Globus pallidus (tissue), 1 donor: ENCODE data around the gene MIA.
"Not testable (repeated sequence)": the region's sequence is repeated elsewhere in the genome, so short reads cannot be mapped to it uniquely, and the experiment has no call there.

Experiments
- DNase-seq: peaks from one replicate; pipeline ENCODE4 v3.0.0-alpha.2; 2015; ENCODE audit warnings: low spot score

The MIA gene

DNA sequence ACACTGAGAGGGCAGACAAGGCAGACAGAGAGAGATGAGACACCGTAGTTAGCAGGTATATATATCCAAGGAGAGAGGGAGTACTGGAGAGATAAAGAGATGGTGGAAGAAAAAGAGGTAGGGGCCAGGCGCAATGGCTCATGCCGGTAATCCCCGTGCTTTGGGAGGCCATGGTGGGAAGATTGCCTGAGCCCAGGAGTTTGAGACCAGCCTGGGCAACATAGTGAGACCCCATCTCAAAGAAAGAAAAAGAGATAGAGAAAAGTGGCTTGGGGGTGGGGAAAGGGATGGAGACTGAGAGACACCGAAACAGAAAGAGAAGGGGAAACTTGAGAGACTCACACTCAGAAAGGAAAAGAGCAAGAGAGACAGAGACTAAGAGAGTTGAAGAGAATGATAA is 5.3 kb downstream of the MIA start:
- no peak for DNase-seq

DNA sequence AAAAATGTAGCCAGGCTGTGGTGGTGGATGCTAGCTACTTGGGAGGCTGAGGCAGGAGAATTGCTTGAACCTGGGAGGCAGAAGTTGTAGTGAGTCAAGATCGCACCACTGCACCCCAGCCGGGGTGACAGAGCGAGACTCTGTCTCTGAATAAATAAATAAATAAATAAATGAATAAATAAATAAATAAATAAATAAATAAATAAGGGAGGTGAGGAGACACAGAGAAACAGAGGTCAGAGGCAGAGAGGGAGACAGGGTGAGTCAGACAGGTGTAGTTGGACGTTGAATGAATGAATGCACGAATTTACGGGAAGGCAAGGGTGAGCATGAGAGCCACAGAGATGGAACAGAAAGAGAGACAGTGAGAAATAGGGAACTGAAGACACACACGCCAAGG is 5.8 kb downstream of the MIA start:
- no peak for DNase-seq

DNA sequence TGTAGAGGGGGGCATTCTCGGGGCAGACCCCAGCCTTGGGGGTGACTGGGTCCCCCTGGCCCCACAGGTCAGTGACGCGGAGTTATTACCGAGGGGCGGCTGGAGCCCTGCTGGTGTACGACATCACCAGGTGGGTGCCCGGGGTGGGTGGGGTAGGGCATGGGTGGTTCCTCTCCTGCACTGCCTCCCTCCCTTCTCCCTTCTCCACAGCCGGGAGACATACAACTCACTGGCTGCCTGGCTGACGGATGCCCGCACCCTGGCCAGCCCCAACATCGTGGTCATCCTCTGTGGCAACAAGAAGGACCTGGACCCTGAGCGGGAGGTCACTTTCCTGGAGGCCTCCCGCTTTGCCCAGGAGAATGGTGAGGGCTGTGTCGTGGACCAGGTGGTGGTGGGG is 8.4 kb downstream of the MIA start:
- DNase-seq, result no peak

DNA sequence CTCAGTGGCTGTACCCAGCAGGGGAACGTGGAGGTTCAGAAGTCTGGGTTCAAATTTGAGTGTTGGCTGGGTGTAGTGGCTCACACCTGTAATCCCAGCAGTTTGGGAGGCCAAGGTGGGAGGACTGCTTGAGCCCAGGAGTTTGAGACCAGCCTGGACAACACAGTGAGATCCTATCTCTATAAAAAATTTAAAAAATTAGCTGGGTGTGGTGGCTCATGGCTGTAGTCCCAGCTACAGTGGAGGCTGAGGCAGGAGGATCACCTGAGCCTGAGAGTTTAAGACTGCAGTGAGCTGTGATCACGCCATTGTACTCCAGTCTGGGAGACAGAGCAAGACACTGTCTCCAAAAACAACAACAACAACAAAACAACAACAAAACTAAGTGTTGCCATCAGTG is 8.8 kb downstream of the MIA start:
- DNase-seq, result not testable (repeated sequence)

DNA sequence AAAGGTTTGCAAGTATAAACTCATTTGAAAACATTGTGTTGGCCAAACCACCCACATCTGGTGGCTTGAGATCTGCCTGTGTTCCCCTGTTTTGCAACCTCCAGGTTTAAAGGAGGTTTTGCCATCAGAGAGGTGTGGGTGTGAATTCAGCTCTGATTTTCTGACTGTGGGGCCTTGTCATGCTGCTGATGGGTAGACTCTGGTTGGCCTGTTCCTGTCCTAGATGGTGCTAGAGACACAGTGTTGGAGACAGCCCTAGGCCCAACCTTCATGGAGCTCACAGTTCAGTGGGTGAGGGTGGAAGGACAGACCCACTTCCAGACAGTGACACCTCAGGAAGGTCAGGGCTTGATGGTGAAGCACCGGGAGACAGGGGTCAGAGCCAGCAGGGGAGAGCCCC is 10.2 kb downstream of the MIA start:
- no peak for DNase-seq

DNA sequence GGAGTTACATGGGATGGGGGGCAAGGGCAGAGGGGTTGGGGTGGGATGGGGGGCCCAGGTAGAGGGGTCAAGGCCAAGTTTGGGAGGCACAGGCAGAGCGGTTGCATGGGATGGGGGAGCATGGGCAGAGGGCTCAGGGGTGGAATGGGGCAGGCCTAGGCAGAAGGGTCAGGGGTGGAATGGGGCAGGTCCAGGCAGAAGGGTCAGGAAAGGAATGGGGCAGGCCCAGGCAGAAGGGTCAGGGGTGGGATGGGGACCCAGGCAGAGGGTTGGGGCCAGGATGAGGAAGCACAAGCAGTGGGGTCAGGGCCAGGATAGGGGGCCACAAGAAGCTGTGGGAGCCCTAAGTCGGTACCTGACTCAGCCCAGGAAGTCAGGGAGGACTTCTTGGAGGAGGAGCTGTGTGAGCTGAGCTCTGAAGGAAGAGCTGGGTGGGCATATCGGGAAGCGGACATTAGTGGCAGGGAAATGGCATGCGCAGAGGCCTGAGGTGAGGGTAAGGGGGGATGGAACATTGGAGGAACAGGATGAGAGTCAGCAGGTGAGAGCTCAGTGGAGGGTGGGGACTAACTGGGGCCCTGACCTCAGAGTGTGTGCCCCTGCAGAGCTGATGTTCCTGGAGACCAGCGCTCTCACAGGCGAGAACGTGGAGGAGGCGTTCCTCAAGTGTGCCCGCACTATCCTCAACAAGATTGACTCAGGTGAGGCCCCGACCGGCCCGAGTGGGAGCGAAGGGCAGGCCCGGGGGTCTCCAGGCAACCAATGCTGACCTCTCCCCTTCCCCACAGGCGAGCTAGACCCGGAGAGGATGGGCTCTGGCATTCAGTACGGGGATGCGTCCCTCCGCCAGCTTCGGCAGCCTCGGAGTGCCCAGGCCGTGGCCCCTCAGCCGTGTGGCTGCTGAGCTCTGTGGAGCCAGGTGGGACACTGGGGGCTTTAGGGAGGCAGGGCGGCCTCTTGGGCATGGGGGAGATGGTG is 11.0 kb downstream of the MIA start:
- no peak for DNase-seq

DNA sequence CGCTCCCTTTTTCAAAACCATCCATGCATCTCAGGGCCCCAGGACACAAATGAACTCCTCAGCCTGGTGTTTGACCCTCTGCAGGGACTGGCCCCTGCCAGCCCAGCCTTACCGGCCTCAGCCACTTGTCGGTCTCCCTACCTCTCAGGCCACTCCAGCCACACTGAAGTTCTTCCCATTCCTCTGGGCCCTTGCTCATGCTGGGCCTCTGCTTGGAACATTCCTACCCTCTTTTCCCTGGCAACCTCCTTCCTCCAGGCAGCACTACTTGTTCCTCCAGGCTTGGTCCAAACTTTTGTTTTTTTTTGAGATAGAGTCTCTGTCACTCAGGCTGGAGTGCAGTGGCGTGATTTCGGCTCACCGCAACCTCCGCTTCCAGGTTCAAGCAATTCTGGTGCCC is 16.0 kb downstream of the MIA start:
- DNase-seq, result no peak

DNA sequence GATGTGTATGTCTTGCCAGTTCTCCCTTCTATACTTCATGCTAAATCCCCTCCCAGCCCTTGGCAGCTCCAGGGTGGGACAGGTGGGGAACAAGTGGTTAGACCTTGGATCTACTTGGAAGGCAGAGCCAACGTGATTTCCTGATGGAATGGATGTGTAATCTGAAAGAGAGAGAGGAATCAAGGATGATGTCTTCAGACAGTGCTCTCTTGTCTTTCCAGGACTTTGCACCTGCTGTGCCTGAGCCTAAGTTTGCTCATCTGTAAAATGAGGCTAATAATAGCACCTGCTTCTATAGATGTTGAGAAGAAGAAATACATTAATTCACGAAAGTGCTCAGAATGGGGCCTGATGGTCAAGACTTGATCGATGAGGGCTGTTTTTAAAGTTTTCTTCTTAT is 16.7 kb downstream of the MIA start:
- no peak for DNase-seq

DNA sequence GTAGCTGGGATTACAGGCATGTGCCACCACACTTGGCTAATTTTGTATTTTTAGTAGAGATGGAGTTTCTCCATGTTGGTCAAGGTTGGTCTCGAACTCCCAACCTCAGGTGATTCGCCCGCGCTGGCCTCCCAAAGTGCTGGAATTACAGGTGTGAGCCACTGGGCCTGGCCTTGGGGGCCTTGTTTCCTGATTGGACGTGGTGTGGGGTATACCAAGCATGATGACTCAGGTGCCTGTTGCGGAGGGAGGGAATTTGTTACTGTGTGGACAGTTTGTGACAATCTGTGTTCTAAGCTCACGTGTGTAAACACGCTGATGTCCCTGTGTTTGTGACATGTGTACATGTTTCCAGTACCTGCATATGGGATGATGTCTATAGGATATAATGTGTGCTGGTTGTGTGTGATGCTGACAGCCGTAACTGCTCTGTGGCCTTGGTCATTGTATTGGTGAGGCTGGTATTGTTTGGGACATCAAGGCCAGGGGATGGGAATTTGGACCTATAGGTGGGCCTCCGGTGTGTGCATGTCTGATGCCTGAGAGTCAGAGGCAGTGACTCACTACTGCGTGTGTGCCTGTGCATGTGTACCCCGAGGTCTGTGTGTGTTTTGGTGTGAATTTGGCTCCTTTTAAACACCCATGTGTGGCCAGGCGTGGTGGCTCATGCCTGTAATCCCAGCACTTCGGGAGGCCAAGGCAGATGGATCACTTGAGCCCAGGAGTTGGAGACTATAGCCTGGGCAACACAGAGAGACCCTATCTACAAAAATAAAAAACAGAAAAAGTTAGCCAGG is 22.0 kb downstream of the MIA start:
- no peak for DNase-seq

DNA sequence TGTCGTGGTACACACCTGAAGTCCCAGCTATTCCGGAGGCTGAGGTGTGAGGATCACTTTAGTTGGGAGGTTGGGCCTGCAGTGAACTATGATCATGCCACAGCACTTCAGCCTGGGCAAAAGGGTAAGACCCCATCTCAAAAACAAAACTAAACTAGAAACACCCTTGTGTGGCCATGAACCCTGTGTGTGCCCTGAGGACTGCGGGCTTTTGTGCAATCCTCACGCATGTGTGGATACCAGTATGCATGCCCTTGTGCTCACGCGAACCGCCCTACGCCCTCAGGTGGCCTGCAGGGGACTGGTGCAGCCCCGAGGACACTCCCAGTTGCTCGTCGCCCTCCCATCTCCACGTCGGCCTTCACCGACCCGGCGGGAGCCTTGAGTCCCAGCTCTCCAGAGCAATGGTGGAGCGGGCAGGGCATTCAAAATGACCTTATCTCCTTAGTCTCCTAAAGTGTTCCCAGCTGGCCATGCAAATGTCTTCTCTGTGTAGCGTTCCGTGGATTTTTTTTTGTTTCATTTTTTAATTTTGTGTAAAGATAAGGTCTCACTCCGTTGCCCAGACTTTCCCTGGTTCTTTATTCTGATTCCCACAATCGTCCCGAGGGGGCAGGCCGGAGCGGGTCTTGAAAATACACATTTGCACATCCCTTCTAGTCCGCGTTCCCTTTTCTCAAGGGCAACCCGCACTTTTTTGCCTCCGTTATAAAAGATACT is 22.8 kb downstream of the MIA start:
- no peak for DNase-seq

DNA sequence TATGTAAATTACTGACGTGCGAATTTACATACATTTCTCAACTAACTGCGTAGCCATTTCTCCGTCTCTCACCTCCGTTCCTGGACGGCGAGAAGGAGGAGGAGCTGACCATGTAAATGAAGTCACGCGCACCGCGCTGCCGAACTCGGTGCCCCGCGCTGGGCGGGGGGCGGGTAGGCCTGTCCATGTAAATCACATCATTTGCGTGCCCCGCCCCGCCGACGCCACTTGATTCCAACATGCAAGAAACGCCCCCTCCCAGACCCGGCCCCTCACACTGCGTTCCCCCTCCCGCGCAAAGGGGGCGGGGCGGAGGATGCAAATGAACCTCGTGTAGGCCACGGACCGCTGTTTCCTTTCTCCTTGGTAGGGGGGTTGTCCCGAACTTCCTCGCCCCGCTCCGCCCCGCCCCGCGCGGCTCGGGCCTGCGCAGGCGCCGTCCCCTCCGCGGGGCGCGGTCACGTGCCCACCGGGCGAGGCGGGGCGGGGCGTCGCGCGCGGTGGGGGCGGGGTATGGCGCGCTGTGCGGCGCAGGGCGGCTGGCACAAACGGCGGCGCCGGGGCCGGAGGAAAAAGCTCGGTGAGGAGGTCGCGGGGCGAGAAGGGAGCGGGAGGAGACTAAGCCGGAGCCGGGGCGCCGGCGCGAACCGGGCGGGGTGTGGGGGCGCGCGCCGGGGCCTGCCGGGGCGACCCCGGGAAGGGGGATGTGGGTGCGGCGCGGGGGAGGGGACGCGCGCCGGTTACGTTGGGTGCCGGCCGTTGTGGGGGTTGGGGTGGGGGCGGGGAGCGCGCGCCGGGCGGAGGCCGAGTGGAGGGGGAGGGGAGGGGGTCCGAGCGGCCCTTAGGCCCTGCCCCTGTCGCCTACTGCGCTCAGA is 23.6 kb downstream of the MIA start, which contains the start of gene EGLN2:
Gene EGLN2, plus strand, starts transcription at position 509 of the 875 bp plus-strand sequence. CDS start 1,382 bp downstream, outside the sequence.
- peak; percentile 100 for DNase-seq

DNA sequence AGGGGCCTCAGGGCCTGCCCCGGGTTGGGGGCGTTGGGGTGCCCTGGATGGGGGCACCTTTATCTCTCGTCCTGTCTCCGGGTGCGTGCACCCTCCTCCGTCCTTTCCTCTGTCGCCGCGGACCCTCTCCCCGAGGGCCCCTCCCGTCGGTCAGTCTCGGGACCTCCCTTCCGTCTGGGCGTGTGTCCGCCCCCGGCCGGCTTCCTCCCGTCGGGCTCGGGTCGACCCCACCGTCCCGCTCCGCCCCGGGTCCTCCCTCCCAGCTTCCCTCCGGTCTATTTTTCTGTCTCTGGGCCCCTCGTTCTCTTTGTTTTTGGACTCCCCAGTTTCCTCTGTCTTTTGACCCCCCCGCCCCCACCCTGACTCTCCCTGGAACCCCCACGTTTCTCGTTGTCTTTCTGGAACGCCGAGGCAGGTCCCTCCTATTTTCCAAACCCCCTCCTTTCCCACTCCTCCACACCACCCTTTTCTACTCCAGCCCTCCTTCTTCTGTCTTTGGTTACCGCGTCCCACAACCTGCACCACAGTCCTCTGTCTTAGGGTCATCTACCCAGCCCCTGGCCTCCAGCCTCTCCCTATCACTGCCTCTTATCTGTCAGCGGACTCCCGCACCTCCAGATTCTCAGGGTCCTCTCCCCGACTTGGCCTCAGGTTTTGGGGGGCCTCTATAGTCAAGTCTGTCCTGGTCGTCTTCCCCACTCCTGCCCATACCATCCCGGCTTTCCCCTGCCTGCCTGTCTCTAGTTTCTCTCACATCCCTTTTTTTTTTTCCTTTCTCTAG is 24.4 kb downstream of the MIA start:
- DNase-seq, result no peak

DNA sequence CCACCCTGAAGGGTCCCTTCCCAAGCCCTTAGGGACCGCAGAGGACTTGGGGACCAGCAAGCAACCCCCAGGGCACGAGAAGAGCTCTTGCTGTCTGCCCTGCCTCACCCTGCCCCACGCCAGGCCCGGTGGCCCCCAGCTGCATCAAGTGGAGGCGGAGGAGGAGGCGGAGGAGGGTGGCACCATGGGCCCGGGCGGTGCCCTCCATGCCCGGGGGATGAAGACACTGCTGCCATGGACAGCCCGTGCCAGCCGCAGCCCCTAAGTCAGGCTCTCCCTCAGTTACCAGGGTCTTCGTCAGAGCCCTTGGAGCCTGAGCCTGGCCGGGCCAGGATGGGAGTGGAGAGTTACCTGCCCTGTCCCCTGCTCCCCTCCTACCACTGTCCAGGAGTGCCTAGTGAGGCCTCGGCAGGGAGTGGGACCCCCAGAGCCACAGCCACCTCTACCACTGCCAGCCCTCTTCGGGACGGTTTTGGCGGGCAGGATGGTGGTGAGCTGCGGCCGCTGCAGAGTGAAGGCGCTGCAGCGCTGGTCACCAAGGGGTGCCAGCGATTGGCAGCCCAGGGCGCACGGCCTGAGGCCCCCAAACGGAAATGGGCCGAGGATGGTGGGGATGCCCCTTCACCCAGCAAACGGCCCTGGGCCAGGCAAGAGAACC is 25.1 kb downstream of the MIA start:
- DNase-seq, result no peak

DNA sequence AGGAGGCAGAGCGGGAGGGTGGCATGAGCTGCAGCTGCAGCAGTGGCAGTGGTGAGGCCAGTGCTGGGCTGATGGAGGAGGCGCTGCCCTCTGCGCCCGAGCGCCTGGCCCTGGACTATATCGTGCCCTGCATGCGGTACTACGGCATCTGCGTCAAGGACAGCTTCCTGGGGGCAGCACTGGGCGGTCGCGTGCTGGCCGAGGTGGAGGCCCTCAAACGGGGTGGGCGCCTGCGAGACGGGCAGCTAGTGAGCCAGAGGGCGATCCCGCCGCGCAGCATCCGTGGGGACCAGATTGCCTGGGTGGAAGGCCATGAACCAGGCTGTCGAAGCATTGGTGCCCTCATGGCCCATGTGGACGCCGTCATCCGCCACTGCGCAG is 25.7 kb downstream of the MIA start:
- no peak for DNase-seq

DNA sequence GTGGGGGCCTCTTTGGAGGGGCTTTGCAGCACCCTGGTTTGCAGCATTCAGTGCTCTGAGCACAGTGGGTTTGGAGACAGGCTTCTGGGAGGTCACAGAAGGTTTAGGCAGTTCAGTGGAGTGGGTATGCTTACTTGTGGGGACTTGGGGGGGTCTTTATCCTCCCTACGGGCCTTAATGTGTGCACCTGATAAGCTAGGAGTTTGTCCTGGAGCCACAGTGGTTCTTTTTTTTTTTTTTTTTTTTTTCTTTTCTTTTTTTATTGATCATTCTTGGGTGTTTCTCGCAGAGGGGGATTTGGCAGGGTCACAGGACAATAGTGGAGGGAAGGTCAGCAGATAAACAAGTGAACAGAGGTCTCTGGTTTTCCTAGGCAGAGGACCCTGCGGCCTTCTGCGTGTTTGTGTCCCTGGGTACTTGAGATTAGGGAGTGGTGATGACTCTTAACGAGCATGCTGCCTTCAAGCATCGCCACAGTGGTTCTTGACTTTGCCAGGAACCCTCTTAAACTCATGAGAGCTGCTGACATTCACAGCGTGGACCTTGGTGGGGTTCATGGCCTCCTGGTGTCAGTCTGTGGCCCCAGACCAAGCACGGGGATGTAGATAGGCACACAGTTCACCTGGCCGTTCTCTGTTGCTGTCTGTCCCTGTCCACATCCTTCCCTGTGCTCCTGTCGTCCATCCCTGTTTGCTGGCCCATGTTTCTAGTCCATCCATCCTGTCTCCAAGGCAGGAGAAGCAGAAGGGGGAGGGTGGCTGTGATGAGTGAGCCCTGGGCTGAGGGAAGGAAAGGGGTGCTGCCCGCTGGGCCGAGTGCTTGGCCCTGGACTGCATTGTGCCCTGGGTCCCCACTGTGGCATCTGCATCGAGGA is 26.3 kb downstream of the MIA start:
- DNase-seq, result no peak

DNA sequence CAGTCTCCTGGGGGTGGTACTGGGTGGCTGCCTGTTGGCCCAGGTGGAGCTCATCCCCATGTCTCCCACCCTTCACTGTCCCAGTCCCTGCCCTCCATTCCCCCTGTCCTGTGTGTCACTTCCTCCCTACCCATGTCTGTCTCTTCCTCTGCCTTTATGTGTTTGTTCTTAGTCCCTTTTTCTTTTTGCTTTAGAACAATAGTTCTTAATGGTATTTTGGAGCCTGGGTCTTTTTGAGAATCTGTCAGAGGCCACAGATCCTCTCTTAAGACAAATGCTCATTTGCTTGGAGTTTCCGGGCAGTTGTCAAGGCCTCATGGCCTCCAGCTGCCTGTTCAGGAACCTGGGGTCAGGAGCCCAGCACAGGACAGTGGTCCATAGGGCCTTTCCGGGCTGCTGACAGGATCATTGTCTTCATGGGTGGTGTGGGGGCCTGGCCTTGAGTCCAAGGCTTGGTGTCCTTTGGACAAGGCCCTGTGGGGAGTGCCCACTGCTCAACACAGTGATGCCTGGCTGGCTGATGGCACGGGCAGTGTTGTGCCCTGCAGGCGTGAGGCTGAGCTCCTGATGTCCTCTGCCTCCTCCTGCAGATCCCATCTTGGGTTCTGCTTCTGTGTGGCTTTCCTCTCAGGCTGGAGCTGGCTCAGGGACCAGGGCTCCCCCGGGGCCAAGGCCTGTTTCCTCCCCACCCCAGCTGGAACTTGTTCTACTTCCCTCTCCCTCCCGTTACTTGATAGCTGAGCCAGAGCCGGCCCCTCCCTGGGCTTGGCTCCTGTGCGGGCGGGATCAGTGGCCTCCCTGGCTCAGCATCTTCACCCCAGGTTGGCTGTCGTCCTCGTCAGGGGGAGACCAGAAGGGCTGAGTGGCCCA is 27.2 kb downstream of the MIA start:
- no peak for DNase-seq

DNA sequence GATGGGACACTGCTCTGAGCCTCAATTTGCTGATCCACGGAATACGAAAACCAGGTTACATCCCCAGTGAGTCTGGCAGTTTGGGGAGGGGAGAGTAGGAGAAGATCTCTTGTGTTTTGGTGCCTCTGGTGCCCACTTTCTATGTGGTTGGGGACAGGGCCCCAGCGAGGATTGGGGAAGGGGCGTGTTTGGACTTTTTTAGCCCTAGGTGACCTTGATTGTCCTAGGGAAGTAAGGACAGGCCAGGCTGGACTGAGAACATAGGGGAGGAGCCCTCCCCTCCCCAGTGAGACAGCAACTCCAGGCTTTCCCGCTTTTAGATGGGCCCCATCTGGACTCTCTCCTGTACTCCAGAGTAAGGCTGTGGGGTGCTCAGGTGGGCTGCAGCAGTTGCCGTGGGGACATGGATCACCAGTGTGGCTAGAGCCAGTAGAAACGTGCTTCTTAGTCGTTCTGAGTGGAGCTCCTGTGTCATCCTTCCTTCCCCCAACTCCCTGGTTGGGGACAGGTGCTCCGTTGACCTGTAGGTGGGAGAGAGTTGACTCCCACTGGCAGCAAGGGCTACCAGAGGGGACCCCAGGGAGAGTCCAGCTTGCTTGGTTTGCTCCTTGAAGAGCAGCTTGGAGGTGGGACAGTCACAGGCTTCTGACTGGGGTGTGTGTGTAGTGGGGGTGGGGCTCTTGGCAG is 28.0 kb downstream of the MIA start:
- DNase-seq, result no peak
